ENCODE measurements around the gene JMY. TPM values are rescaled to one million over a fixed set of nuclear protein-coding genes. Genes with fewer than 3 reads are reported as not detected.

The JMY gene
- total and polyA plus RNA-seq, 2 of the 8 experiments (the other 6 are each of a cell fraction or from before 2014, with no cell fraction given): 2.8 to 13.9 TPM

DNA sequence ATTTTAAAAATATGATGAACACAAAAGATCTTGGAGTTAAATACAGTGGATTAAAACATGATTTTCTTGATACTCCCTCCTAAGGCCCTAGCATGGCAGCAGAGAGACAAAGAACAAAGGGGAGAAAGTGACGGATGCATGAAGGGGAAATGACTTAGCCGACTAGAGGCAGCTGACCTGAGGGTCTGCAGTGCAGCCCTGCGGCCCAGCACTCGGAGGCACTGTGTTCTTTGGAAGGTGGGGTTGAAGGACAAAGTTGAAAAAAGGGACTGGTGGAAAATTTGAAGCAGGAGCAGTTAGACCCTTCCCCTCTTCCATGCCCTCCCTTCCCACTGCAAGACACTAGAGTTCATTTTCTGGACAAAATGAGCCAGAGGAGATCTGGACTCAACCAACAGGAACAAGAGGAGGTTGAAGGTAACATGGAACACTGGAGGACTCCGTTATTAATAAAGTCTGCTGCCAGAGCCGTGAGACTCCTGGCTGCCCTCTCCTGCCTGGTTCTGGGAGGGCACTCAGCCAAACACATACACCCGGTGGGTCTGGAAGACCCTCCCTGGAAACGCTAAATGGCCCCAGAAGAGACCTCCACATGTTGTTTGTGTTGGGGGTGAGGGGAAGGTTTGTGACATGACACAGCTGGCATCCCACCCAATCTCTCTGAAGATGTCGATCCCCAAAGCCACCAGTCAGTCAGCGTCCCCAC is 98.1 kb downstream of the JMY start:
- POLR2A ChIA-PET (ENCODE audit: partially characterized antibody): interaction anchor here (1.1 kb wide), 1 partner anchor 72 kb away, joined by 3 read pairs; no protein-coding TSS in a partner anchor
- H3K9ac ChIP-seq (replicated peaks in 1 of 4; ENCODE audit: extremely low read depth in 1 of 4, low read depth in 3 of 4, low read length in 3 of 4): no peak overlapping the region
- no peaks in the 10 kb centered on the region for H3K79me1 ChIP-seq (ENCODE audit: low read depth, low read length)
- H3K36me3 ChIP-seq (ENCODE audit: control insufficient read depth in 2 of 4, insufficient read depth in 4 of 4, low read length in 3 of 4): no peaks in the 10 kb centered on the region
- H3K27ac ChIP-seq (ENCODE audit: low read depth, low read length): no peak overlapping the region
- DNase-seq (ENCODE audit: low read depth in 1 of 2, low spot score in 2 of 2) (no peak), FAIRE-seq (no peak)
- H2BK15ac ChIP-seq (ENCODE audit: low read length): no peak overlapping the region
- H2BK12ac ChIP-seq (ENCODE audit: low read depth, low read length): no peak overlapping the region
- no peak overlapping the region for H2AK5ac ChIP-seq (ENCODE audit: low read depth, low read length)
- H3K9me3 ChIP-seq (ENCODE audit: insufficient read depth in 2 of 2, low read depth in 1 of 2, low read length in 1 of 2): no peaks in the 10 kb centered on the region
- H3K4me2 ChIP-seq (ENCODE audit: insufficient read depth in 1 of 2, low read depth in 2 of 2, low read length in 2 of 2): no peak overlapping the region
- H3K4ac ChIP-seq (replicated peaks; ENCODE audit: insufficient read length, low read depth, low read length): no peak overlapping the region
- H4K20me1 ChIP-seq (replicated peaks in 1 of 2; ENCODE audit: control insufficient read depth in 1 of 2, insufficient read depth in 2 of 2, low read length in 2 of 2): no peaks in the 10 kb centered on the region
- H2BK5ac ChIP-seq (ENCODE audit: low read depth, low read length): no peak overlapping the region
- H3K4me3 ChIP-seq (ENCODE audit: extremely low read depth in 1 of 4, insufficient read depth in 2 of 4, low read depth in 3 of 4, low read length in 4 of 4): no peak overlapping the region
- no peaks in the 10 kb centered on the region for H3K27me3 ChIP-seq (replicated peaks in 1 of 4; ENCODE audit: control insufficient read depth in 3 of 4, extremely low read depth in 1 of 4, insufficient read depth in 3 of 4, low read length in 3 of 4)
- no peaks in the 10 kb centered on the region; the same call in 1 of the 2 replicates for H3K23me2 ChIP-seq (ENCODE audit: low read depth, low read length)
- no peaks in the 10 kb centered on the region for H3K79me2 ChIP-seq (ENCODE audit: control insufficient read depth in 1 of 2, insufficient read depth in 2 of 2, low read length in 2 of 2)
- WGBS, 2 experiments (ENCODE audit: extremely low coverage in 1 of 2, insufficient coverage in 1 of 2, insufficient read length in 1 of 2, insufficient replicate concordance in 2 of 2, low coverage in 1 of 2, low lambda C conversion rate in 2 of 2, missing lambda C conversion rate in 1 of 2): 84% methylated on average over 10 of the region's 10 CpGs; no CpG with 5 or more reads in 1 of the 2 experiments
- H2BK120ac ChIP-seq (replicated peaks; ENCODE audit: low read depth, low read length): no peak overlapping the region
- no peak overlapping the region for H4K5ac ChIP-seq (ENCODE audit: insufficient read length, low read depth, low read length)
- no peak overlapping the region for H2BK20ac ChIP-seq (ENCODE audit: low read length)
- H4K91ac ChIP-seq (replicated peaks; ENCODE audit: insufficient read length, low read length): no peak overlapping the region
- no peak overlapping the region for H3K14ac ChIP-seq (ENCODE audit: insufficient read length)
- no peak overlapping the region for H4K8ac ChIP-seq (ENCODE audit: extremely low read depth, insufficient read depth, low read length)
- no peak overlapping the region for H3K23ac ChIP-seq (ENCODE audit: insufficient read length)
- H3K56ac ChIP-seq (replicated peaks; ENCODE audit: insufficient read length, low read depth, low read length): no peak overlapping the region
- H3K18ac ChIP-seq (ENCODE audit: extremely low read depth, low read length): no peak overlapping the region
- CTCF ChIA-PET (ENCODE audit: partially characterized antibody): interaction anchor here (0.6 to 1.7 kb wide), 9 partner anchors 9 to 311 kb away, joined by 3 to 7 read pairs (median 3); no protein-coding TSS in a partner anchor
- TF ChIP-seq CTBP2 (IDR thresholded peaks at IDR 0.05; ENCODE audit: borderline replicate concordance, insufficient read depth, insufficient read length, low read length): no peak
- TF ChIP-seq RAD21 (IDR thresholded peaks at IDR 0.05 in 1 of 2, conservative IDR thresholded peaks at IDR 0.05 in 1 of 2; ENCODE audit: low read depth in 2 of 2, low read length in 2 of 2): peak; percentile 45 to 59
- TF ChIP-seq CBX8 (IDR thresholded peaks at IDR 0.05; ENCODE audit: borderline replicate concordance, low read depth, low read length): no peak
- no peak for TF ChIP-seq TBP (IDR thresholded peaks at IDR 0.05; ENCODE audit: low read depth, low read length)
- no peak for TF ChIP-seq TCF12 (IDR thresholded peaks at IDR 0.05; ENCODE audit: low read depth, low read length)
- TF ChIP-seq SIX5 (IDR thresholded peaks at IDR 0.05; ENCODE audit: low read depth, low read length): no peak
- TF ChIP-seq, protein P1, sequence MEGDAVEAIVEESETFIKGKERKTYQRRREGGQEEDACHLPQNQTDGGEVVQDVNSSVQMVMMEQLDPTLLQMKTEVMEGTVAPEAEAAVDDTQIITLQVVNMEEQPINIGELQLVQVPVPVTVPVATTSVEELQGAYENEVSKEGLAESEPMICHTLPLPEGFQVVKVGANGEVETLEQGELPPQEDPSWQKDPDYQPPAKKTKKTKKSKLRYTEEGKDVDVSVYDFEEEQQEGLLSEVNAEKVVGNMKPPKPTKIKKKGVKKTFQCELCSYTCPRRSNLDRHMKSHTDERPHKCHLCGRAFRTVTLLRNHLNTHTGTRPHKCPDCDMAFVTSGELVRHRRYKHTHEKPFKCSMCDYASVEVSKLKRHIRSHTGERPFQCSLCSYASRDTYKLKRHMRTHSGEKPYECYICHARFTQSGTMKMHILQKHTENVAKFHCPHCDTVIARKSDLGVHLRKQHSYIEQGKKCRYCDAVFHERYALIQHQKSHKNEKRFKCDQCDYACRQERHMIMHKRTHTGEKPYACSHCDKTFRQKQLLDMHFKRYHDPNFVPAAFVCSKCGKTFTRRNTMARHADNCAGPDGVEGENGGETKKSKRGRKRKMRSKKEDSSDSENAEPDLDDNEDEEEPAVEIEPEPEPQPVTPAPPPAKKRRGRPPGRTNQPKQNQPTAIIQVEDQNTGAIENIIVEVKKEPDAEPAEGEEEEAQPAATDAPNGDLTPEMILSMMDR (IDR thresholded peaks at IDR 0.05; ENCODE audit: control extremely low read depth in 1 of 3, insufficient read depth in 1 of 3, low read depth in 1 of 3, low read length in 3 of 3): peak; percentile 46 to 56 (median 55)
- no peak for TF ChIP-seq SP1 (IDR thresholded peaks at IDR 0.05; ENCODE audit: low read depth, low read length)
- H3K4me1 ChIP-seq (replicated peaks in 1 of 4; ENCODE audit: control insufficient read depth in 3 of 4, insufficient read depth in 4 of 4, low read length in 3 of 4): no peaks in the 10 kb centered on the region; a peak in 1 of 7 replicates
- H2AFZ ChIP-seq (ENCODE audit: low read length): peak overlapping the region; percentile 91; the same call in 1 of the 2 replicates
